SU-DHL-6 (cell line): ENCODE data around the gene ARFGEF3.

Experiments
- CTCF ChIP-seq: fragments of 200-600 bp; sonication (generic); IDR thresholded peaks from one replicate; pipeline ENCODE4 v1.5.1; 2017; ENCODE audit warnings: antibody characterized with exemption, mild to moderate bottlenecking, low read length, moderate library complexity; ENCODE audit not compliant: insufficient read depth, poor library complexity, severe bottlenecking
- EZH2phosphoT487 ChIP-seq: fragments of 200-600 bp; sonication (generic), shearing (Covaris generic); conservative IDR thresholded peaks from 2 replicates; pipeline ENCODE4 v1.6.1; 2018; ENCODE audit warnings: mild to moderate bottlenecking, antibody characterized with exemption, low read length, moderate library complexity, mixed read lengths

GRCh38 chr6:138255443-138255842, 93.7 kb downstream of the ARFGEF3 start:
- TF ChIP-seq CTCF (no peak), EZH2phosphoT487 (no peak)
